Loucy (cell line): ENCODE results near the gene C9orf57.

Source experiments
- H2AFZ ChIP-seq: fragments of 200-600 bp; sonication (generic); 2 replicates; pipeline ENCODE4 v1.6.0; 2016; ENCODE audit warnings: antibody characterized with exemption, mild to moderate bottlenecking, low read length, moderate library complexity
- H3F3A ChIP-seq: fragments of 200-600 bp; 2 replicates; pipeline ENCODE4 v1.6.0; 2016; ENCODE audit warnings: antibody characterized with exemption, low read depth, mild to moderate bottlenecking
- H3K27me3 ChIP-seq: fragments of 200-600 bp; sonication (generic); 2 replicates; pipeline ENCODE4 v1.6.1; 2014; ENCODE audit warnings: low read length, mild to moderate bottlenecking; ENCODE audit not compliant: insufficient read depth, poor library complexity, severe bottlenecking
- H3K36me3 ChIP-seq: fragments of 200-600 bp; sonication (generic); 2 replicates; pipeline ENCODE4 v1.6.1; 2016; ENCODE audit warnings: low read length; ENCODE audit not compliant: insufficient read depth
- H3K4me1 ChIP-seq: fragments of 200-600 bp; sonication (generic); 2 replicates; pipeline ENCODE4 v1.5.1; 2014; ENCODE audit warnings: low read length, mild to moderate bottlenecking; ENCODE audit not compliant: insufficient read depth, poor library complexity, severe bottlenecking
- H3K4me2 ChIP-seq: fragments of 200-600 bp; sonication (generic); 2 replicates; pipeline ENCODE4 v1.6.0; 2014; ENCODE audit warnings: antibody characterized with exemption, low read length, low read depth, mild to moderate bottlenecking; ENCODE audit not compliant: poor library complexity, severe bottlenecking
- H3K4me3 ChIP-seq: fragments of 200-600 bp; sonication (generic); 2 replicates; pipeline ENCODE4 v1.5.1; 2014; ENCODE audit warnings: low read length, mild to moderate bottlenecking, mixed read lengths; ENCODE audit not compliant: poor library complexity, severe bottlenecking
- H3K79me2 ChIP-seq: fragments of 200-600 bp; sonication (generic); 2 replicates; pipeline ENCODE4 v1.6.1; 2014; ENCODE audit warnings: low read length; ENCODE audit not compliant: insufficient read depth
- H3K9ac ChIP-seq: fragments of 200-600 bp; sonication (generic); 2 replicates; pipeline ENCODE4 v1.6.0; 2014; ENCODE audit warnings: mild to moderate bottlenecking, low read depth, low read length, moderate library complexity; ENCODE audit not compliant: poor library complexity, severe bottlenecking
- H3K9me2 ChIP-seq: fragments of 200-600 bp; sonication (generic); replicated peaks from 2 replicates; pipeline ENCODE4 v1.6.1; 2016; ENCODE audit warnings: low read depth, low read length, mixed read lengths
- H3K9me3 ChIP-seq: fragments of 200-600 bp; sonication (generic); 2 replicates; pipeline ENCODE4 v1.6.1; 2014; ENCODE audit warnings: mild to moderate bottlenecking, antibody characterized with exemption, low read length, low read depth; ENCODE audit not compliant: insufficient read depth
- H4K20me1 ChIP-seq: fragments of 200-600 bp; sonication (generic); 2 replicates; pipeline ENCODE4 v1.6.0; 2014; ENCODE audit warnings: antibody characterized with exemption, low read length, mild to moderate bottlenecking; ENCODE audit not compliant: insufficient read depth, poor library complexity, severe bottlenecking
- EZH2phosphoT487 ChIP-seq: fragments of 200-600 bp; IDR thresholded peaks from 2 replicates; pipeline ENCODE4 v1.6.1; 2018; ENCODE audit warnings: antibody characterized with exemption, mild to moderate bottlenecking, moderate library complexity, borderline replicate concordance
- TF ChIP-seq, protein P1 (sequence below): fragments of 200-600 bp; sonication (generic); conservative IDR thresholded peaks from 2 replicates; pipeline ENCODE4 v1.5.1; 2014; ENCODE audit warnings: mild to moderate bottlenecking, antibody characterized with exemption, low read length

The C9orf57 gene

DNA sequence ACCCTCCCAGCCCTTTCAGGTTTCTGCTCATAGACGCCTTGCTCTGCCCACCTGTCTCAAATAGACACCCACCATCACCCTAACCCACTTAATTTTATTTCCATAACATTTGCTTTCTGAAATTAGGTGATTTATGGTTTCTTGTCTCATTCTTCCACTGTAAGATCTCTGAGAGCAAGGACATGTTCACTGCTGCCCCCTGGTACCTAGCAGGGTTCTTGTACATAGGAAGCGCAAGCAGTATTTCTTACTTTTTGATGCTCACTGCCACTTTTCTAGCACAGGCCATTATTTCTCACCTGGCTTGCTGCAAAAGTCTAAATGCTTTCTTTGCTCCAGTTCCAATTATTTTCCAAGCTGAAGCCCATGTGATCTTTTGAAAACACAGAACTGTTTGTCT, 16.8 kb downstream of the C9orf57 start:
- Histone ChIP-seq H4K20me1 (no peaks in the 10 kb centered on the region), H3K9me2 (no peaks in the 10 kb centered on the region), H3K4me2 (no peak overlapping the region), H3K4me1 (no peaks in the 10 kb centered on the region), H3K79me2 (no peaks in the 10 kb centered on the region), H2AFZ (no peak overlapping the region), H3K27me3 (no peaks in the 10 kb centered on the region), H3K36me3 (no peaks in the 10 kb centered on the region), H3K9me3 (no peaks in the 10 kb centered on the region), H3K9ac (no peak overlapping the region), H3K4me3 (no peak overlapping the region), H3F3A (no peaks in the 10 kb centered on the region)
- TF ChIP-seq EZH2phosphoT487, result no peak
- TF ChIP-seq, protein P1, sequence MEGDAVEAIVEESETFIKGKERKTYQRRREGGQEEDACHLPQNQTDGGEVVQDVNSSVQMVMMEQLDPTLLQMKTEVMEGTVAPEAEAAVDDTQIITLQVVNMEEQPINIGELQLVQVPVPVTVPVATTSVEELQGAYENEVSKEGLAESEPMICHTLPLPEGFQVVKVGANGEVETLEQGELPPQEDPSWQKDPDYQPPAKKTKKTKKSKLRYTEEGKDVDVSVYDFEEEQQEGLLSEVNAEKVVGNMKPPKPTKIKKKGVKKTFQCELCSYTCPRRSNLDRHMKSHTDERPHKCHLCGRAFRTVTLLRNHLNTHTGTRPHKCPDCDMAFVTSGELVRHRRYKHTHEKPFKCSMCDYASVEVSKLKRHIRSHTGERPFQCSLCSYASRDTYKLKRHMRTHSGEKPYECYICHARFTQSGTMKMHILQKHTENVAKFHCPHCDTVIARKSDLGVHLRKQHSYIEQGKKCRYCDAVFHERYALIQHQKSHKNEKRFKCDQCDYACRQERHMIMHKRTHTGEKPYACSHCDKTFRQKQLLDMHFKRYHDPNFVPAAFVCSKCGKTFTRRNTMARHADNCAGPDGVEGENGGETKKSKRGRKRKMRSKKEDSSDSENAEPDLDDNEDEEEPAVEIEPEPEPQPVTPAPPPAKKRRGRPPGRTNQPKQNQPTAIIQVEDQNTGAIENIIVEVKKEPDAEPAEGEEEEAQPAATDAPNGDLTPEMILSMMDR, result peak; percentile 50

DNA sequence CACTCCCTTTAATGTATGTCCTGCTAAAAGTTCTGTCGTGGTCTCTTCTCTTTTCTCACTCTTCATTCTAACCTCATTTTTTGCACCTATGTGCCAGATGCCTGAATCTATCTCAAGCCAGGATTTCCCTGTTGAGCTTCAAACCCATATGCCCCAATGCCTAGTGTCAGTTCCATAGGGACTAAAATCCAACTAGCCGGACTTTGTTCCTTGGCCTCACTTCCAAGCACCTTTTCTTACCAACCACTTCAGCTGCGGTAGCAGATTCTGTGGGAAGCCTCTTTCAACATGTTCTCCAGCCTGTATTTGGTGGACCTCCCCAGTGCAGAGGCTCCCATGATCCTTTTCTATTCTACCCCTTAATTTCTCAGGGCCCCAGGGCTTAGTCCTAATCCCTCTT, 17.5 kb downstream of the C9orf57 start:
- Histone ChIP-seq H2AFZ (no peak overlapping the region), H3K27me3 (no peaks in the 10 kb centered on the region), H3F3A (no peaks in the 10 kb centered on the region), H3K36me3 (no peaks in the 10 kb centered on the region), H4K20me1 (no peaks in the 10 kb centered on the region), H3K4me1 (no peaks in the 10 kb centered on the region), H3K9me2 (no peaks in the 10 kb centered on the region), H3K4me2 (no peak overlapping the region), H3K79me2 (no peaks in the 10 kb centered on the region), H3K9ac (no peak overlapping the region), H3K9me3 (no peaks in the 10 kb centered on the region), H3K4me3 (no peak overlapping the region)
- TF ChIP-seq EZH2phosphoT487, result no peak
- TF ChIP-seq, protein P1, result no peak

DNA sequence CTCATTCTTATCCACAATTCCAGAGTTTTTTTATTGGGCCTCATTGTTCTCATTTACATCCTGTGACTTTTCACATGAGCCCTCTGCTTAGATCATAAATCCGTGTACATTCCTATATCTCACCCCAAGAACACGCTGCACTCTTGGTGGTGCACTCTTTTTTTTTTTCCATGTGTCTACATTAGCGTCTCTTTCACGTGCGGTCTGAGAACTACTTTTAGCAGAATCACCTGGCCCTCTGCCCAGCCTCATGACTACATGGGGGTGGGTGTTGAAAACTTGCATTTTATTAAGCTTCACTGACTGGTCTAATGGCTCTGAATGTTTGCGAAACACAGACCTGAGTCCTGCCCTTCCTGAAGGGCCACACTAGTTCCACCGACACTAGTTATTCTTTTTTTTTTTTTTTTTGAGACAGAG, 18.6 kb downstream of the C9orf57 start:
- Histone ChIP-seq H3K9me3 (no peaks in the 10 kb centered on the region), H3K9ac (no peak overlapping the region), H3K36me3 (no peaks in the 10 kb centered on the region), H3K27me3 (no peaks in the 10 kb centered on the region), H3K79me2 (no peaks in the 10 kb centered on the region), H4K20me1 (no peaks in the 10 kb centered on the region), H3F3A (no peaks in the 10 kb centered on the region), H3K4me1 (no peaks in the 10 kb centered on the region), H3K9me2 (no peaks in the 10 kb centered on the region), H2AFZ (no peak overlapping the region), H3K4me3 (no peak overlapping the region), H3K4me2 (no peak overlapping the region)
- TF ChIP-seq EZH2phosphoT487, result no peak
- TF ChIP-seq, protein P1, result no peak
